Activated CD8-positive, alpha-beta memory T cell treated with anti-CD3 and anti-CD28 coated beads, Interleukin-2, amount 50 U/mL, for 4 hours (primary cell): ENCODE results near the gene TMEFF1.
"Not testable (repeated sequence)": the region's sequence is repeated elsewhere in the genome, so short reads cannot be mapped to it uniquely, and the experiment has no call there.

Experiments
- DNase-seq: peaks from one replicate; pipeline ENCODE4 v3.0.0-alpha.2; 2020

TMEFF1 gene

DNA sequence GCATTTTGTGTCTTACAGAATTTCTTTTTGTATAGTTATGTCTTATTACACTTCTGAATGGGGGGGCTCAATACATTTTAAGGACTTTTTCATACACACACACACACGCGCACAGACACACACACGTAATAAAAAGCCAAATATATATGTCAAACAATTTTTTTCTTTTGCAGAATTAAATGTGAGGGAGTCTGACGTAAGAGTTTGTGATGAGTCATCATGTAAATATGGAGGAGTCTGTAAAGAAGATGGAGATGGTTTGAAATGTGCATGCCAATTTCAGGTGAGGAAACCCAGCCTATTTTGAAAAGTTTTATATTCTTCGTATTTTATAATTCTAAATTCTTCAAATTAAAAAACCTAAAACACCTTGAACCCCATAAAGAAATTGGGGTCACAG lies 25.6 kb downstream of the TMEFF1 start:
- no peak for DNase-seq

DNA sequence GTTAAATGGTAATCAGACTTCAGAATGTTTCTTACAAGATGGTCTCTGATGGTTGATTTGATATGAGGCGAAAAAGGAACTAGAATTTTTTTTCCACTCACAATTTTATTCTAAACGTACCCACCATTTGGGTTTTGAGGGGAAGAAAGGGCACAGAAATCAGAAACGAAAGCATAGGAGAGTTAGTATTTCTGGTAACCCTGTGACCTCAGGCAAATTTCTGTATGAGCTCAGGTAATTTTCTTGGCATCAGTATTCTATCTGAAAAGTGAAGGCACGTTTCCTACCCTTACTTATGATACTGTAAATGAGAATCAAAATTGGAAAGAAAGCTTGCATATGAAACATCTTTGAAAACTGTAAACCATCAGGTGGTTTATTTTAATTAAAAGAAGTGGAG lies 26.5 kb downstream of the TMEFF1 start:
- DNase-seq: no peak

DNA sequence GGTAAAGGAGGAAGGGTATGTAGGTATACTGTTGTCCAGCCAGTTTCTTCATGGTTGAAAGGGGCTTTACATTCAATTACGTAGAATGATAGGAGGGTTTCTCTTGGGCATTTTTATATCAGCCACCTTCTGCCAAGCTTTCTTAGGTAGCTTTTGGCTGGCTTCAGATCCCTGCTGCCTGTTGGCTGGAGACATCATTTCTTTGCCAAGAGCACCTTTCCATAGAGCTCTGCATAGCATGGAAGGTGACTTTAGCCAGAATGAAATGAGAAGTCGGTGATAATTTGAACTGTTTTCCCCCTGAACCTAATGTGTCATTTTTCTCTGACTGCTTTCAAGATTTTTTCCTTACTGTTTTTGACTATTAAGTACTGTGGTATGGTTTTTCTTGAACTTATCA lies 26.9 kb downstream of the TMEFF1 start:
- DNase-seq: no peak

DNA sequence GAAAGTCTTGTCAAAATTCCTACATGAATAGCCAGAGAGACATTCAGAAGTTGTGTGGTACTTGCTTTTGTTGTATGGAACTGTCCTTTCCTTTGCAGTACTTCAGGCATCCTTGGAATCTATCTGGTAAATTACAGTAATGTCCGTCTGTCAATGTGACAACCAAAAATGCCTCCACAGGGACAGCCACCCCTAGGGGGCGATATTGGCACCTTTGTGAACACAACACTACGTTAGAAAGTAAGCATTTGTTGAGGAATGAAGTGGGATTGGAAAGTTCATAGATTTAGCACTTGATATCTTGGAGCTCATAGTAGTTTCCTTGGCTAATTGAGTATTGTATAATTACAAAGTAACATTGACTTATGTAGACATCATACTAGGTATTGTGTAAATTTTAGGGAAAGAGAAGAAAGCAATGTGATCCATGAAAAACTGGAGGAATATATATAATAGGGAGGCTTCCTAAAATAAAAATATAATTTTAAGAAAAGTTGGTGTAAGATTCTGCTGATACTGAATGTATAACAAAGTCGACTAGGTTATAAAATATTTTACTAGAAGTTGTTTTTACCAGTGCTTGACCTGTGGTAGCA lies 32.7 kb downstream of the TMEFF1 start:
- DNase-seq: peak; percentile 56

DNA sequence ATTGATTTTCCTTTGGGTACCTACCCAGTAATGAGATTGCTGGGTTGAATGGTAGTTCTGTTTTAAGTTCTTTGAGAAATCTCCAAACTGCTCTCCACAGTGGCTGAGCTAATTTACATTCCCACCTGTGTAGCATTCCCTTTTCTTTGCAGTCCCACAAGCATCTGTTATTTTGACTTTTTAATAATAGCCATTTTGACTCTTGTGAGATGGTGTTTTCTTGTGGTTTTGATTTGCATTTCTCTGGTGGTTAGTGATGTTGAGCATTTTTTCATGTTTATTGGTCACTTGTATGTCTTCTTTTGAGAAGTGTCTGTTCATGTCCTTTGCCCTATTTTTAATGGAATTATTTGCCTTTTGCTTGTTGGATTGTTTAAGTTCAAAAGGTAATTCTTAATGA lies 34.4 kb downstream of the TMEFF1 start:
- DNase-seq: not testable (repeated sequence)

DNA sequence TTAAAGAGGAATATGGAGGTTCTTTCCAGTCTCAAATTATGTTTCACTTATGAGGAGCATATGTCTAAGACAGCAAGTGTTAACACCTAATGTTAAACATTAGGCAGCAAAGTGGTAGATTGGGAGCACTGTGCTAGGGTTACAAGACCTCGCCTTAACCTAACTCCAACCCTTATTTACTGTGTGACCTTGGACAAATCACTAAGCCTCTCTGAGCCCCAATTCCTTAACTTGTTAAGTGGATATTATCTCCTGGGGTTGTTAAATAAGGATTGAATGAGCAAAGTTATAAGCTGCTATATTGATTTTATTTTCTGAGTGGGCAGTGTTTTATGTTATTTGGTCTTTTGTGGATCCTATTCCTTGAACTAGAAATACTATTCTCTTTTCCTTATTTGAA lies 38.3 kb downstream of the TMEFF1 start:
- DNase-seq: no peak

DNA sequence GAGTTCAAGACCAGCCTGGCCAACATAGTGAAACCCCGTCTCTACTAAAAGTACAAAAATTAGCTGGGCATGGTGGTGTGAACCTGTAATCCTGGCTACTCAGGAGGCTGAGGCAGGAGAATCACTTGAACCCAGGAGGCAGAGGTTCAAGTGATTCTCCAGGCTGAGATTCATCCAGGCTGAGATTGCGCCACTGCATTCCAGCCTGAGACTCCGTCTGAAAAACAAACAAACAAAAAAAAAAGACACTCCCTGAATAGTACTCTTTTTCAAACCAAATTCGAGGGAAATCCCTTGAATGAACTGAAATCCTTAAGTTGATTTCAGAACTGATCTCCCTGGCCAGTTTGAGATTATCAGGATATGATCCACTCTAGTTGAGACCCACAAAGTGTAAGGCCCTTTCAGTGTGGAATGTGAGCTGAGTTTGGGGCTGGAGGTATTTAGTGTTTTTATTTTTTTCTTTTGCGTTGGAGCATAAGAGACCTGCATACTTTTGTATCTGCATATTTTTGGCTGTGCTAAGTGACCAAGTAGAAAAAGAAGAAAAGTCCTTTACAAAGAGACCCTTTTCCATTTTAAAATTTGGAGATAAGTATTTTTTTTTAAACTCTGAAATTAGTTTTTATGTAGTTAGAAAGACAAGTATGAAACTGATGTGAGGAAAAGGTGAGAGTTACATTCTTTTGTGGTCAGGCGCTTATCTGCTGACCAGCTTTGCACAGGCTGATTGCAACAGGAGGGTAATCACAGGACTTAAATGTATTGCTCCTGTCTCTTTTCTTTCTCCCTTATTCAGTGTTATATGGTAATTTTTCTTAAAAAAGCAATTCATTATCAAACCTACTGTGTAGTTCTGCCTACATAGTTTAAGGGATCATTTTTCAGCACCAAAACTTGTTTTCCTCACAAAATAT lies 42.9 kb downstream of the TMEFF1 start:
- no peak for DNase-seq

DNA sequence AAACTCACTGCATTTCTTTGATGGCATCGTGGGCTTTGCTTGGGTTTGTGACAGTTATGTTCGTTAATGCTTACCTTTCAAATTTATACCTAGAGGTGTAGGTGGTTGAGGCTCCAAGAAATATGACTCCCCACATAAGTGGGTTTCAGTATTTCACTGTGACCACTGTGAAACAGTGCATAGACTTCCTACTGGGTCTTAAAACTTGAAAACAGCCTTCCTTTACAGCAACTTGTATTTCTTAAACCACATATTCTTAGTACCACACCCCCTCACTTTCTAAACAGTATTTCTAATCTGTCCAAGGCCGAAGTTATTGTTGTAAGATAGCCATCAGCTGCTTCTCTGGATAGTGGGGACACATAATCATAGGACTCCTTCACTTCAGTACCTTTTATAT lies 48.3 kb downstream of the TMEFF1 start:
- no peak for DNase-seq

DNA sequence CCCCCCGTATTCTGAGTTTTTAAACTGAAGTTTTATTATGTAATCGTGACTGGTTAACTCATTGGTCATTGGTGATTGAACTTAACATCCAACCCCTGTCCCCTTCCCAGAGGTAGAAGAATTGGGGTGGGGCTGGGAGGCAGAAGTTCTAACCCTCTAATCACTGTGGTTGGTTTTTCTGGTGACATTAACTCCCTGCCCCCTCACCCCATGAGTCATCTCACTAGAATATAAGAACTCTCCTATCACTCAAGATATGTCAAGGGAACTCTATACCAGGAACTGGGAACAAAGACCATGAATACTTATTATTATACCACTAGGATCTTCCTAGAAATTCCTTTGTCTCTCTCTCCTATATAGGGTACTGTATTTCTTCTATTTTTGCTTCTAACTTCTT lies 52.6 kb downstream of the TMEFF1 start:
- no peak for DNase-seq

DNA sequence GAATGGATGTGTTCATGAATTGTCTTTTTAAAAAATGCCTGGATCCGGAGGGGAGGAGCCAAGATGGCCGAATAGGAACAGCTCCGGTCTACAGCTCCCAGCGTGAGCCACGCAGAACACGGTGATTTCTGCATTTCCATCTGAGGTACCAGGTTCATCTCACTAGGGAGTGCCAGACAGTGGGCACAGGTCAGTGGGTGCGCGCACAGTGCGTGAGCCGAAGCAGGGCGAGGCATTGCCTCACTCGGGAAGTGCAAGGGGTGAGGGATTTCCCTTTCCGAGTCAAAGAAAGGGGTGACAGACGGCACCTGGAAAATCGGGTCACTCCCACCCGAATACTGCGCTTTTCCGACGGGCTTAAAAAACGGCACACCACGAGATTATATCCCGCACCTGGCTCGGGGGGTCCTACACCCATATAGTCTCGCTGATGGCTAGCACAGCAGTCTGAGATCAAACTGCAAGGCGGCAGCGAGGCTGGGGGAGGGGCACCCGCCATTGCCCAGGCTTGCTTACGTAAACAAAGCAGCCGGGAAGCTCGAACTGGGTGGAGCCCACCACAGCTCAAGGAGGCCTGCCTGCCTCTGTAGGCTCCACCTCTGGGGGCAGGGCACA lies 54.3 kb downstream of the TMEFF1 start:
- not testable (repeated sequence) for DNase-seq

DNA sequence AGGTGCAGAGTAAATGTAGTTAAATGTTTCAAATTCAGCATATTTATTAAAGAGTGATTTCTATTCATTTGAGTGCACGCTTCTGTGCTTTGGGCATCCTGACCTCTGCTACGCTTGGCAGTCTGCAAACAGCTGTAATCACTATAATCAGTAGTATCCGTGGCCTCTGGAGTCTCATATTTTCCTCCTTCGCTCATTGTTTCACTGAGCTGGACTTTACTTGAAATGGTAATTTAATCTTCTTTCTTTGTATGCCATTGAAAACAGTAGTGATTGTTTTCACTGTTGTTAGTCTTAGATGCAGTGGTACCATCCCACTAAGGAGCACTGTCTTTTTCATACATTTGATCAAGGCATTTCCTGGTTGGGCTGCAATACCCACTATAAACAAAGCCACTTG lies 61.5 kb downstream of the TMEFF1 start:
- no peak for DNase-seq

DNA sequence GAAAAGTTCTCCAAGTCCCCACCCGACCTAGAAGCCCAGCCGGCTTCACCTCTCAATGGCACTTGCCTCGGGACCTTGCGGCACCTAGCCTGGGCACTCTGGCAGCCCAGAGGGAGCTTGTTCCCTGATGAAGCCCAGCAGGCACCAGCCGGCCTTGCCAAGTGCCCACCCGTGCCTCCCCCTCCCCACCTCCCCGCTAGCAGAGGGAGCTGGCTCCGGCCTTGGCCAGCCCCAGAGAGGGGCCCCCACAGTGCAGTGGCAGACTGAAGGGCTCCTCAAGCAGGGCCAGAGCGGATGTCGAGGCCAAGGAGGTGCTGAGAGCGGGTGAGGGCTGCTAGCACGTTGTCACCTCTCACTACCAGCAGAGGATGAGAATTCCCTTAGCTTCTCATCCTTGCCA lies 67.4 kb downstream of the TMEFF1 start:
- no peak for DNase-seq

DNA sequence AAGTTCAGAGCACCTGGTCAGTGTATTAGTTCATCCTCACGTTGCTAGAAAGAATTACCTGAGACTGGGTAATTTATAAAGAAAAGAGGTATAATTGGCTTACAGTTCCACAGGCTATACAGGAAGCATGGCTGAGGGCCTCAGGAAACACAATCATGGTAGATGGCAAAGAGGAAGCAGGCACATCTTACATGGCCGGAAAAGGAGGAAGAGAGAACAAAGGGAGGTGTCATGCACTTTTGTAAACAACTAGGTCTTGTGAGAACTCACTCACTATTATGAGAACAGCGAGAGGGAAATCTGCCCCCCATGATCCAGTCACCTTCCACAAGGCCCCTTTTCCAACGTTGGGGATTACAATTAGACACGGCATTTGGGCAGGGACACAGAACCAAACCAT lies 76.1 kb downstream of the TMEFF1 start:
- no peak for DNase-seq

DNA sequence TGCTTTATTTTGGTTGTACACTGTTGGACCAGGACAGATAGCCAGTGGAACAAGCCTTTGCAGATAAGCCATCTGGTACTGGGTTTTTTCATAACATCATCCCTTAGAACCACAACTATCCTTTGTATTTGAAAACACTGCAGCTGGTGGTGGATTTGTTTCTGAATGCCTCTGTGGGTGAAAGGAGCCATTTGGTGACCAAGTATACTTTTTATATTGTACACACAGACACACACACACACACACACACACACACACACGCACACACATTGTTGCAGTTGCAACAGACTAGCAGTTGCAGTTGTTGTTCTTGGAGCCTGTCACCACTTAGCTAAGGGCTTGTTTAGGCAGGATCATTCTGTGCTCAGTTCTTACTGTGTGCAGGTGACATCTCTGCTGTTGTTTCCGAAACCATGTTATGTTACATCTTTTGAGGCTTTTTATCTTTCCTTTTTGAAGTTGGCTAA lies 82.0 kb downstream of the TMEFF1 start:
- no peak for DNase-seq

DNA sequence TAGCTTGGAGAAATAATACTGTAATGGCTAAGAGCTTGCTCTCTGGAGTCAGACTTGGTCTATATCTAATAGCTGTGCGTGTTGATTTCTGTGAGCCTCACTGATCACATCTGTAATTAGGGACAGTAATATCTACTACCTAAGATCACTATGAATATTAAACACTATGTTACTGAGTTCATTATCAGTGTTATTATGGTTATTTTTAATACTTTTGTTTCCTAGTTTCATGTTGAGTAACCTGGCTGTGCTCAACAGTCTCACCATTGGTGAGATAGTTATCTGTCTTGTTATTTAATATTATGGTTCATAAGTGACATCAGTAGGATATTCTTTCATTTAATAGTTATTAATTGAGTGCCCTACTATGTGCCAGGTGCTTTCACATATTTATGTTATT lies 82.5 kb downstream of the TMEFF1 start:
- no peak for DNase-seq

DNA sequence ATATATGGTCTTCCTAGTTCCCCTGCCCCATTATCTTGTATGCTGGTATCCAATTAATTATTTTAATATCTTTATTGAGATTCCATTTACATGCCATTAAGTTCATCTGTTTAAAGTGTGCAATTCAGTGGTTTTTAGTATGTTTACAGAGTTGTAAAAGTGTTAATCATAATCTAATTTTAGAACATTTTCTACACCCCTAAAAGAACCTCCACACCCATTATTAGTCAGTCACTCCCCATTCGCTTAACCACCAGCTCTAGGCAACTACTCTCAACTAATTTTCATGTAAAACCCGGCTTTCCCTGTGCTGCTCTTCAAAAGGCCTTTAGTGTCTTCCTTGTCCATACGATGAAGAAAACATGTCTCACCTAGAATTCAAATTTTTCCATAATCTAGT lies 84.1 kb downstream of the TMEFF1 start:
- no peak for DNase-seq

DNA sequence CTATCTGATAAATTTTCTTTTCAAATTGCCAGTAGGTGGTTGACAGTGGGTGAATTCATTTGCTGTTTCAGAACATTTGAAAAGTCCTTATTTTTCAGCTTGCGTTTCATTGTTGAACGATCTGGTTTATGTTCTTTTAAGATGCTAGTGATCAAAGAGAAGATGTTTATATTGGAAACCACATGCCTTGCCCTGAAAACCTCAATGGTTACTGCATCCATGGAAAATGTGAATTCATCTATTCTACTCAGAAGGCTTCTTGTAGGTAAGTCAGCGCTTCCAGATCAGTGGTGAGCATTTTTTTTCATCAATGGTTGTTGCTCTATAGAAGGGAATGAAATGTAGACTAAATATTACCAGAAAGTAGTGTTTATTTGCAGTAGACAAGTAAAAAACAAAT lies 88.3 kb downstream of the TMEFF1 start:
- no peak for DNase-seq

DNA sequence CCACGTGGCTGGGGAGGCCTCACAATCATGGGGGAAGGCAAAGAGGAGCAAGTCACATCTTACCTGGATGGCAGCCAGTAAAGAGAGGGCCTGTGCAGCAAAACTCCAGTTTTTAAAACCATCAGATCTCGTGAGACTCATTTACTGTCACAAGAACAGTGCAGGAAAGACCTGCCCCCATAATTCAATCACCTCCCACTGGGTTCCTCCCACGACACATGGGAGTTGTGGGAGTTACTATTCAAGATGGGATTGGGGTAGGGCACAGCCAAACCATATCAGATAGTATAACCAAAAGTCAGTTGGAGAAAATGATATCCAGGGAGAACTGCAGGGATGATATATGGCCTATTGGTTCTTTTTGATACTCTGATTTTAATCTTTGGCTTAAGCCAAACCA lies 94.9 kb downstream of the TMEFF1 start:
- no peak for DNase-seq

DNA sequence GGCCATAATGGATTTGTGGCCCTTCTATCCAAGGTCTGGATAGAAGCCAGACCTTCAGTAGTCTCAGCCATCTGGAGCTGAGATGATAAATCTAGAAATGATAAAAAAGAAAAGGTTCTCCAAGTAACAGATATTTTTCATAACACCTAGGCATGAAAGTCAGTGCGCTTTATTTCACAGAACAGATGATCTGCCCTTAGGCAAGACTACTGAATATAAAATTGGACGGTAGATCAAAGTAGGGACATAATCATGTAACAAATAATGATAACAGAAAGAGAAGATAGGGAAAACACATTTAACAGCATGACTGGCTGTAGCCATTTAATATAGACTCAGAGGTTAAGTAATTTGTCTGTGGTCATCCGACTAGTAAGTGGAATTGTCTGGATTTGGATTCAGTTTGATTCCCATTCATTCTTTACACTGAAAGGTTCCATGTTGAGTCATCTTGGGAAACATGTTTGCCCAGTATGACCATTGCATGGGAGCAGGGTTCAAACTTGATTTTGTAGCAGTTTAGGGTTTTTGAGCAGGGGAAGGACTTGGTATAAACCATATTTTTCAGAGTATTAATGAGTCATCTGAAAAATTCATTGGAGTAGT lies 100.8 kb downstream of the TMEFF1 start:
- DNase-seq: no peak

DNA sequence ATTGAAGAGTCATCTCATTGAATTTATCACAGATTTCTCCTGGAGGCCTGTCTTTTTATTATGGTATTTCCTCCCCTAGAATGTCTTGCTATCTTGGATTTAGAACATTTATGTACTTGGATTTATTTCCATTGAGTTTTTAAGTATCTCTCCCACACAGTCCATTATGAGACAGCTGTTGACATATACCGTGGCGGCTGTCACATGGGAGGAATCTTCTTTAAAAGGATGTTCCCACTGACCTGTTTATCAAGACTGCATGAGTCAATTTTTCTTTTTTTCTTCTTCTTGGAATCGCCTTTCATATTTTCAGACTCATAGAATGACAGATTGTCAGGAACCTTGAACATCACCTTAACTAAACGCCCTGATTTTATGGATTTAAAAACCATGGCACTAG lies 102.1 kb downstream of the TMEFF1 start:
- DNase-seq: no peak

DNA sequence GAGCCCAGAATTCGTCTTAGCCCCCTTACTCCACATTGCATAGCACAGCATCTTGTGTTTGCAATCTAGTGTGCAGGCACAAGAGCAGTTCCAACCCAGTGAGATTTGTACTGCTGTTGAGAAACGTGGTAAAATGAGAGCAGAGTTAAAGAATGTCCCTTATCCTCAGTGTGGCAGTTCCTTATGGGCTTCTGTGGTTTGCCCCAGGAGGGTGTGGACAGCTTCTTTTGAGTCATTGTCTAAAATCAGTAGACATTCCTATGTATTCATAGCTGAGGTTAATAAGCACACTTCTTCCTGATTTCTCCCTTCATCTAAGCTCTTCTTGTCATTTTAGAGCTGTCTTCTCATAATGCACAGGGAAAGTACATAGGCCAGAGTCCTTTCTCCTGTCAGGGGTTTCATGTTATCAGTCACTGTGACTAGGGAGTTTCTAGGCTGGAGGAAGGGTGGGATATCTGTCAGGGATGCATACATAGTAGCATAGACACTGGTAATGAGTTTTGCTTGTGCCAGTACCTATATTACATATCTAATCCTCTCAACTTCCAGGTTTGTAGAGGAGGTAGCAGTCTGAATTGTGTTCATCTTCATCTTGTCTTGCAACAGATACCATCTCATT lies 102.9 kb downstream of the TMEFF1 start:
- DNase-seq: no peak

DNA sequence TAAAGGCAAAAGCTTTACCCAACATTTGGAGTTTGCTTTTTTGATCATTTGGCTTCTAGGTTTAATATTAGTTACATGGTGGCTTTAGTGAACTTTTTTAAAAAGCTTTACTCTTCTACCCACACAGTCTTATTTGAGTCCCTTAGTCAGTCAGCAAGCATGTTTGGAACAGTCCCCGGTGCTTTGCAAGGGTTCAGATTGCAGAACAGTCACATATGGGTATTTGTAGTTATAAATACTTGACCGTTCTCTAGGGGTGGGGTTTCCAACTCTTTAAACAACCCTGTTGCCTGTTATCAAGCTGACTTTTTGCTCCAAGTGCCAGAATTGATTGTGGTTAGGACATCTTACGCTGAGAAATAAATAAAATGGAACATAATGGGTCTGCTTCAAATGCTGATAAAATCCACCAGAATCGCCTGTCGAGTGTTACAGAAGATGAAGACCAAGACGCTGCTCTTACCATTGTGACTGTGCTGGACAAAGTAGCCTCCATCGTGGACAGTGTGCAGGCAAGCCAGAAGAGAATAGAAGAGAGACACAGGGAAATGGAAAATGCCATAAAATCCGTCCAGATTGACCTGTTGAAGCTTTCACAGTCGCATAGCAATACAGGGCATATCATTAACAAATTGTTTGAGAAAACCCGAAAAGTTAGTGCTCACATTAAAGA lies 105.0 kb downstream of the TMEFF1 start, which contains the start of gene CAVIN4:
CAVIN4 (plus strand) TSS at position 304 of the 673 bp plus-strand sequence; CDS start at position 369, 65 bp downstream.
- no peak for DNase-seq
